Stimulated activated CD4-positive, alpha-beta T cell treated with anti-CD3 and anti-CD28 coated beads, Interleukin-15, amount 100 ng/mL, for 48 hours (primary cell): ENCODE measurements around the gene CCDC197.
A peak's percentile ranks its signal among the peaks of the same experiment; 100 is the strongest.

Source experiments
- DNase-seq, 2 donors: peaks; one replicate each; pipeline ENCODE4 v3.0.0-alpha.2; 2020; ENCODE audit warnings: low read depth in 2 of 2

Gene CCDC197

DNA sequence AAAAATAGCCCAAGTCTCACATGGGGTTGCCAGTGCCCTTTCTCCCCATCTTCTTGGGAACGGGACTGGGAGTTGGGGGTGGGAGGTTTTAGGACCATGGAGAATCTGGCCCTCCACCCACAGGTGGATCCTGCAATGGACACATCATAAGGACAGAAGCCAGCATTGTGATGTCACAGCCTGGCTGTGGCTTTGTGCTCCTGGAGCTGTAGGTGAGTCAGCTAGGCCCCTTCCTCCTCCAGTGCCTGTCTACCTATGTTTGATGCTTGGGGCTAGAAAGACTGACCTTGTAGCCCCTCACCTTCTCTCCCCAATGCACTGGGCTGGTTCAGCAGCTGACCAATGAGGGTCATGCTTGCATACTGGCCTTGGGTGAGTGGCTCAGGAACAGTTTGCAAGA lies at the start of gene CCDC197:
CCDC197 (plus strand) TSS at position 220 of the 400 bp plus-strand sequence. CDS start 831 bp downstream, outside the sequence.
- no peak for DNase-seq

DNA sequence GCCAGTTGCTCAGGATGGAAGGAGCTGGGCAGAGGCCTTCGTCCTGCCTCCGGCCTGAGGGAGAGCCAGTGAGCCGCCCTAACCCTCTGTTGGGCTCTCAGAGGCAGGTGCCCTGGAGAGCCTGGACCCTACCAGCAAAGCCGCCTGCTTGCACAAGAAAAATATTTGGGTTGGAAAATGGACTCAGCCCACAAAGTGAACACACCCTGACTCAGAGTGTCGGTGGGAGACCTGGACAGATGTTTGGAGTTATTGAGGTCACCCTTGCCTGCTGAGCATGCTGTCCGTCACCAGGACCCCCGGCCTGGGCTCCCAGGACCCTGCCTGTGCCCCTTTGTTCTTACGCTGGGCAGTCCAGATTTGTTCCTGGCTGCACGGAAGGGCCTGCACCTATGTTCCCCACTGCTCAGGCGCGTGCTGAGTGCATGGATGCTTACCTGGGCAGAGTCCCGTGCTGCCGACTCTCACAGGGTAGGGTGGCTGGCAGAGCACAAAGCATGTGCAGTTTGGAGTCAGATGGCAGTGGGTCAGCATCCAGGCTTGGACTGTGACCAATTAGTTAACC lies 47.5 kb upstream of the CCDC197 start:
- no peak for DNase-seq

DNA sequence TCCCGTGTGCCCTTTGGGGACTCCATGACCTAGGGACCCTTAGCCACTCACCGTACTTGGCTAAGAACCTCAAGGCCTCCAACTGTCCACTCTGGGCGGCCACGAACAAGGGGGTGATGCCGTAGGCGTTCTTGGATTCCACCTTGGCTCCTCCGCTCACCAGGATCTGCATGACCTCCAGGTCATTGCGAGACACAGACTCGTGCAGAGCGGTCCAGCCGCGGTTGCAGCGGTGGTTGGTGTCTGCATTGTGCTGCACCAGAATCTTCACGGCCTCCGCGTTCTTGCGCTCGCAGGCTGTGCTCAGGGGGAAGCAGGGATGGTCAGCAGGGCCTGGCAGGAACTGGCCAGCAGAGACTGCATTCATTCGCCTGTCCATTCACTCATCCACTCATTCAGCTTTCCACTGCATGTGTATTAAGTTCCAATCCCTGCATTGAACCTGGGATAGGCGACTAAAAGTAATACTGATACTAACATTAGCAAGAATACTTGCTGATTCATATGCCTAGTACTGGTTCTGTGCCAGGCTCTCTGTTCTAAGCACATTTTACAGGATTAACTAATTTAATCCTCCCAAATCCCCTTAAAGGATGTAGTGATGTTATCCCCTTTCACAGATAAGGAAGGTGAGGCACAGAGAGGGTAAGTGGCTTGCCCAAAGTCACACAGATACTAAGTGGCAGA lies 46.0 kb upstream of the CCDC197 start:
- DNase-seq: no peak

DNA sequence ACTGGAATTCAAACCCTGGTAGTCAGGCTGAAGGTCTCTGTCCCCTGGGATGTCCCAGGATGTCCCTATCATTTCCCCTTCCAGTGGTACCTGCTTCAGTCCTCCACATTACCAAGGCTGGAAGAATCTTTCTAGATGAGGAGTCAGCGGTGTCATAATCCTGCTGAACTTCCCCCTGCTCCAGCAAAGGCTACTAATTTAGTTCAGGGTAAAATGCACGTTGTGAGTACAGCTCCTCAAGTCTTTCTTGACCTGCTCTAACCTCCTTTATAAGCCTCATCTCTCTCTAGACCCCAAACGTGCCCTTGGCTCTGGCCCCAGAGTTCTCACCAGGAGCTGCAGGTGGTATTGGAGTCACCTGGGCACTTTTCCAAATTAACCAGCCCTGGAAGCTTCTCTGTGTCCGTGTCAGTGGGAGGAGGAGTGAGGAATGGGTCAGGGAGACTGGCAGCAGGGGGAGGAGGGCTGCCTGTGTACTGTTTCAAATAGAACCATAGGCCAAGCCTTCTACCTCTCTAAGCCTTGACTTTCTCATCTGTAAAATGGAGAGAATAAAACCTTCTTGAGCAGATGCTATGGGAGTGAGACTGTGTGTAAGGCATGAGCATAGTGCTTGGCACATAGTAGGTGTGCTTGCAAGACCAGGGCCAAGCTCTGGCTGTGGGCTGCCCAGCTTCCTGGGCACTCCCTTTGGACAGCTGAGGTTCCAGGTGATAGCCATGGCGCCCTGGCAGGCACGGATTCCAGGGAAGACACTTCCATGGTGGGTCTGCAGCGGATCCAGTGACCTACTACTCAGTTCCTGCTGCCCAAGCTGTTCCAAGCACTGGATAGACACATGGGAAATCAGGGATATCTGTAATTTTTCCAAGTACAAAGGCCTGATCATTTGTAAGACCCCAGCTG lies 45.2 kb upstream of the CCDC197 start:
- DNase-seq: no peak

DNA sequence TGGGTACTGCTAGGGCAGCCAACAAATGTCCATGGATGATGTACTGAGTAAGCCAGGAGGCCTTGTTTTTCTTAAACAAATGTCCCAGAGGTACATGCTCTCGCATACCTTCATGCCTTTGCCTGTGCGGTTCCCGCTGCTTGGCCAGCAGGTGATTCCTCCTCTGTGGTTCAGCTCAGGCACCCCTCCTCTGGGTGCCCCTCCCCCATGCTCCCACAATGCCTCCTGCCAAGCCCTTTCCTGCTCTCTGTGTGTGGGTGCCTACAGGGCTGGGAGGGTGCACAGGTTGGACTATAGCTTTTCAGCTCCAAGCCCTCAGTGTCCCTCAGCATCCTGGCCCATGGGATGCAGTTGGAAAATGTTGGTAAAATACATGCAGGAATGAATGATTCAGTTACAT lies 44.3 kb upstream of the CCDC197 start:
- no peak for DNase-seq

DNA sequence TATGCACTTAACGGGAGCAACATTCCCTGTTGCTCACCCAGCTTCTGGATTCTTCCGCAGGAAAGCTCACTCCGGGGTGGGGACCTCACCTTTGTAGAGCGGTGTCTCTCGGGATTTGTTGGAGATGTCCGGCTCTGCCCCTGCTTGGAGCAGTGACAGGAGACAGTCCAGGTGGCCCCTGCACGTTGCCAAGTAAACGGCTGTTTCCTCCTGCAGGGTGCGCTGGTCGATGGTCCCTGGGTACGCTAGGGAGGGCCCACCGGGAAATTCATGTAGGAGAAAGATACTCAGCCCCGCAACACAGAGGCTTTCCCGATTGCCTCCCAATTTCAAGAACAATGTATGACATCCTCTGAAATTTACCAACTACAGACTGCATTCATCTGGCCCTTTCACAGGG lies 43.8 kb upstream of the CCDC197 start:
- no peak for DNase-seq

DNA sequence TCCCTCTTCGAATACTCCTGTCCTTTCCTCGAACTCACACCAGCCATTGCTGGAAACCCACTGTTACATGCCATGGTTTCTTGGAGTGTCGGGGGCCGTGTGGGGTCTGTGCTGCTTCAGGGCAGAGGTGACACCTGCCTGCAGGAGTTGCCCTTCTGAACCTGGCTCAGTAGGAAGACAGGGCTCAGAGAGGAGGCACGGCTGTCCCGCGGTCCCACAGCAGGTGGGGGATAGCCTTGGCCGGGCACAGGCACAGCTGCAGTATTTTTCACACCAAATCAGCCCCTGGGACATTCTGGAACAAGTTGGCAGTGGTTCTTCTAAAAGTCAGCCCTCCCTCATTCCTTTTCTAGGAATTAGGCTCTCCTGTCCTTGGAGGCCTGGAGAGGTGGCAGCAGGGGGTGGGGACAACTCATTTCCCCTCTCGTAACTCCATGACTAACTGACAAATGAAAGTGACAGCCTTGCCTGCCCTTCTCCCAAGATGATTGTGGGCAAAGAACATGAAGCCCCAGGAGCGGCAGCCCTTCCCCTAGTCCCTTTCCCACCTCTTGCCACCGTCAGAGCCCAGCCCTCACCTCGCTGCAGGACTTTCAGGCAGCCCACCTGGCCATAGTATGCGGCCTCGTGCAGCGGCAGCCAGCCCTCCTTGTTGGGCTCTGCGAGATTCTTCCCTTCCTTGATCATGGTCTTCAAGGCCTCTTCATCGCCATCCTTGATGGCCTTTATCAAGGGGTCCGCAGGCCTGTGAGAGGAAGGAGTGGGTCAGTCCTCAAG lies 43.2 kb upstream of the CCDC197 start:
- DNase-seq: no peak

DNA sequence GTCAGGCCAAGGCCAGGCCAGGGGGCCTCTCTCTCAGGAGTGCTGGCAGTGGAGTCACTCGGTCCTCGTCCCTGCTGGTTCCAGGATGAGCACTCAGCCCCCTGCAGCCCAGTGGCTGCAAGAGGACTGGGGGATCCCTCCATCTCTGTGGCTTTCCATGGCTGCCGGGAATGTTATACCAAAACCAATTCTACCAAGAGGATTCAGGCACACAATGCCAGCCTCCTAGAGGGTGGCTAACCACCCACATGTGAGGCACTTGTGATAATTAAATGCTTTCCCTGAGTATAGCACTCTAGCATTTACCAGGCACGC lies 42.6 kb upstream of the CCDC197 start:
- DNase-seq: no peak

DNA sequence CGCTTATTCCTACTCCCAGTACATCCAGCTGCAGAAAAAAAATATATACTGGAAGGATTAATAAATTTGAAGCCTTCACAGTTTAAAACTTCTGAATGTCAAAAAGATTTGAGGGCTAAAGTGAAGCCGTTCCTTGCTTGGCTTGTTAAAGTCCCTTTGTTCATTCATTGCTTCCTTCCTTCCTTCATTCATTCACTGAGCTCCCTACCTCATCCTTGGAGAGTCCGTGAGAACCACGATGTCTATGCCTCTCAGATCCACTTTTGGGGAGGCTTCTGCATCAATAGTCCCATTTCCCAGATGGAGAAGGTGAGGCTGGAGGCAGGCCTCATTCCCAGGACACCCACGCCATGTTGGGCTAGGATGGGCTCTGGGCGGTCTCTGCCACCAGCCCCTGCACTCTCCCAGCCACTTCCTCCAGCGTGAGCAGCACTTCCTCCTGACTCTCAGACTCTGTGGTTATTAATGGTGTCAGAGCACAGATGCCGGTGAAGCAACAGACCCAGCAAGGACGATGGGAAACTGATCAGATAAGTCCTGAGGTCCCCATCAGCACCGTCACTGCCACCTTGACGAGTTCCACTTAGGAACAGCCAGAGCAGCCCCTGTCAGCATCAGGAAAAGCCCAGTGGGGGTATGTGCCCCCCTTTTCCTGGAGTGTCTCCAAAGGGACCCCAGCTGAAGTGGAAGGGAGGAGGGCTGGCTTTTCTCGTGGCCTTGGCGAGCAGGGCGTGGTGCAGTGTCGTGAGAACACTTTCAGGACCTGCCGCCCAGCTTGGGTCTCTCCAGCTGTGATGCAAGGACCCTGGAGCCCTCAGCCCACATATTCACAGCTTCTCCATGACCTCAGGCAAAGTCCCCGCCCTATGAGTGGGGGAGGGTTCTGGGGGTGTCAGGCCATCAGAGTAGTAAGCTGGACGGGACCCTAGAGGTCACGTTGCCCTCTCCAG lies 41.9 kb upstream of the CCDC197 start:
- peak in 1 of 2 donors; percentile 35 for DNase-seq

DNA sequence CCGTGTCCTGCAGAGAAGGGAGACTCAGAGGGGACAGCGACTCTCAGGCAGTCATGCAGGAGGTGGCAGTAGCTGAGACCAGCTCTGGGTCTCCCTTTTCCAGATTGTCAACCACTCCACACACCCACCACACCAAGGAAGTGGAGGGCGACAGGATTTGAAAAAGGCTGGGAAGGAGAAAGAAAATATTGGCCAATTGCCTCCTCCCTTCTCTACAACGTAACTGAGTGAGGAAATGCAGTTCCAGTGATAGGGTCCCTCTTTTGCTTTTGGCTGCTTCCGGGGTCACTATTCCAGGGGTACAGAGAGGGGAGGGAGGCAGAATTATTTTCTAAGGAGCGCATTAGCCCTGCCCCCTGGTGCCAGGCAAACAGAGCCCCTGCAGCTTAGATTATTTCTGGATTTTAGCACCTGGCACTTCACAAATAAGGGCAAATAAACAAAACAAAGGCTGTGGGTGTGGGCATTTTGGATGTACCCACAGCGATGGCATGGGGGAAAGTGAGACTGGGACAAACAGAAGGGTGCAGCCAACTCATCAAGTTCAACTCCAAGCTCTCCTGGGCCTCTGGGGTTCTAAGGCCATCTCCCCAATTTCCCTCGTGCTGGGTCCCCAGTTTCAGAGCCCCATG lies 41.1 kb upstream of the CCDC197 start:
- no peak for DNase-seq

DNA sequence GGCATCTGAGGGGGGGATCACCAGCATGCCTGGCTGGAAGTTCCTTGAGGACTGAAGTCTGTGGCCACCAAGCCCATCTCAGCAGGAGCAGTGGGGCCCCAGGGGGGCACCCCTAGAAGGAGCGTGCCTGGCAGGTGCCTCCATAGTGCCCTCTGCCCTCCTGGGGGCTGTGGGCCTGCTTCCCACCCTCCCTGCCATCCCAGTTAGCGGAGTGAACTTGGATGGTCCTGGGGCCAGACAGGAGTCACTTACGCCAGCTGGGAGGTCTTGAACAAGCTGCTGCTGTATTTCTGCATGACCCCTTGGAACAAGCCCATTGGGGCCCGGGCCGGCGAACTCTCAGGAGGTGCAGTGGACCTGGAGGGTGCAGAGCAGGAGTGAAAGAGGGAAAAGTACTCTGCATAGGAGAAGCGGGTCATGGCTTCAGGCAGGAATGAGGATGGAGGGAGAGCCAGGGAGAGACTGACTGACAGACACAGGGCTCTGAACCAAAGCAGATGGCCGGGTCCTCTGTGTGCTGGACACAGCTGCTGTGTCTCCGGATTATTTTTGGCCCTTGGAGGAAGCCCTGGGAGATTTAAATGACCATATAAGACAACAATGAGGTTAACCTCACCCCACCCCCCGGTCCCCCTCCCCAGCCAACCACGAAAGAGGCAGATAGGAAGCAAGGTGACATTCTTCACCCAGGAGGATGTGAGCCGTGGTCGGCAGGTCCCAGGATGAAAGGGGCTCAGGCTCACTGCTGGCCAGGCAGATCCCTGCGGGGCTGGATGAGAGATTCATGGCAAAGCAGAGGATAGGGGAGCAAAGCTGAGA lies 40.4 kb upstream of the CCDC197 start:
- DNase-seq: no peak

DNA sequence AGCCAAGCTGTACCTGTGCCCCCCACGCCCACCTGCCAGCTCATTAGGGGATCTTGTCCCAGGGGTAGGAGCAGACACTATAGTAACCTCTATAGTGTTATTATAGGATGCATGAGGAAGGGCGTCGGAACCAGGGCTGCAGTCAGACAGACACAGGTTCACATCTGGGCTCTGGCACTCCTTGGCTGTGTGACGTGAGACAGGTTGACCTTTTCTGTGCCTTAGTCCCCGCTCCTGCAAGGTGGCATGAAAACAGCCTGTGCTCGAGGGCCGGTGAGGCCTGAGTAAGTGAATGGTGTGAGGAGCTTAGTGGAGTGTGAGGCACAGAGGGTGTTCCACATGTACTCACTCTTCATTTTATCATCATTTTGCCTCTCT lies 39.8 kb upstream of the CCDC197 start:
- DNase-seq: no peak

DNA sequence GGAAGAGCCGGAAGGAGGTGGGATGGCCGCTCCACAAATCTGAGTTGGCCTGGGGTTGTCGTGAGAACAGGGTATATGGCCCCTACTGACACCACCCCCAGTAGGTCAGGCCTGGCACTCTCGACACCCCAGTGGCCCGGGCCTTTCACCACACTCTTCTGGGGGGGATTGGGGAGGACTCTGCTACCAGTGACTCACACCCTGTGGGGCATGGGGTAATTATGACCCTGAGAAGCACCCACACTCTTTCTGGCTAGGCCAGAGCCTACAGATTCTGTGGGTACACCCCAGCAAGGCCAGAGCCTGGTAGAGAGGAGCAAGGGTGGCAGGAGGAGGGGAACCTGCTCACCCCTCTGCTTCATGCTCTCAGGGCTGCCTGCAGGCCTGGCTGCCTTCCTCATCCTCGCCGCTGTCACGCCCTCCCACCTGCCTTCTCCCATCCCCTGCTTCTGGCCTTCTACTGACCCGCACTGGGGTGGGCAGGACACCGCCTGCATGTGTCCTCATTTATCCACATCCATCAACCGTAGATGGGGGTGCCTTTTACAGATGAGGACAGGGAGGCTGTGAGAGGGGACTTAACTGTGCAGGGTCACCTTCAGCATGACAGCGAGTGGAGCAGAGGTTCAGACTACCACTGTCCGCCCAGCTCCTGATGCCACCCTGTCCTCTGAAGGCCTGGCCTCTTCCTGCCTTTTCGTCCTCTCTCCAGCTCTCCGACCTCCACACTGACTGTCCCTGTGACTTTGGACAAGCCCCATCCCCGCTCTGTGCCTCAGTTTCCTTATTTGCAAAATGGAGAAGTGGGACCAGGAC lies 39.1 kb upstream of the CCDC197 start:
- no peak for DNase-seq

DNA sequence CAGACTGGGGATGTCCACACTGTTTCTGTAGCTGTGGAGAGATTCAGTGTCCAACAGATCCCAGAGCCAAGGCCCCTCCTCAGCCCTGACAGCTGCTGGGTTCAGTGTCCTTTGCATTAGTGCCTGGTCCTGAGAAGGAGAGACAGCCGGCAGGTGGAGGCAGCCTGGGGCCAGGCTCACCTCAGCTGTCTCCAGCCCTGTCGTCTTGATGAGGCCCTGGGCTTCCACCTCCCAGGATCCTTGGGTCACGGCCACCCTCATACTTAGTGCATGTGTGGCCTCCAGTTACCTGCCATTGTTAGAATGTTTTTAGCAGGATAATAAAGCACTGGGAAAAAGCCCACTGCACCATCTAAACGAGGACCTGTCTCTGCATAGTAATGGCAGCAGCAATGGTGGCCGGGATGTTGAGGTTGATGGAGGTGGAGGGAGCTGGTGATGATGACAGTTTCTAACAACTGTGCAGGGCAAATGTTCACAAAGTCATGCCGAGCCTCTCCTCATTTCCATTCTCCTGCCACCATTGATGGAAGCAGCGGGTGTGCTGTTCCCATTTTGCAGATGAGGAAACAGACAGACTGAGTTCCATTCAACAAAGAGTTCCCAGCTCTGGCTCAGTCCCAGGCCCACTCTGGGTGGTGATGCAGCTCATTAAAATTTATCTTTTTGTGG lies 38.4 kb upstream of the CCDC197 start:
- DNase-seq: no peak

DNA sequence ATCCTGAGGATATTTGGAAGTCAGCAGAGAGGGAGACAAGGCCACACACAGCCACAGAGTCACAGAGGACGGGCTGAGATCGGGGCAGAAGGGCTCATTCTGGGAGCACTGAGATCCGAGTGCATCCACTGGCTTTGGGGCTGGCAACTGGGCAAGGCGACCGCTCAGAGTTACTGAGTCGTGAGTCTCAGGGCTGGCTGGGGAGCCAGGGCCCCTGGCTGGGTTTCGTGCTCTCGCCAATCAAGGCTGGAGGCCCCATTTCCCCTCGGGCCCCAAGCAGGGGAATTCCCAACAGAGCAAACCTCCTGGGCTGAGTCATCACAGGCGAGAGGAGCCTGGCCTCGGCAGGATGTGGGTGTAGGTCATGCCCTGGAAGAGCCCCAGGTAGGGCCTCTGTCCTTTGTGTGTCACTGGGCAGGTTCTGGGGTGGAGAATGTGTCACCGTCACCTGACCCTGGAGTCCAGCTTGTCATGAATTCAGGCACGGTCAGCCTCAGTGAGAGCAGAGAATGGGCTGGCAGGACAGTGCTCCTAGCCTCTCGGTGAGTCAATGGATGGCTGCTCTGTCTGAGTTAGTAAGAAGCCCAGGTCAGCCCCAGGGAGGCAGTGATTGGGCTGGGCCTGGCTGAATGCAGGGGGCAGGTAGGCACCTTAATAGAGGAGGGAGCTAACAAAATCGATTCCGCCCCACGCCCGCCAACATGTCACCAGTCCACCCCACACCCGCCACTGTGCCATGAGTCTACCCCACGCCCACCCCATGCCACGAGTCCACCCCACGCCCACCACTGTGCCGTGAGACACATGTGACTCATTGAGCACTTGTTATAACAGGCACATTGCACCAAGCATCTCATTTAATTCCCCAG lies 37.6 kb upstream of the CCDC197 start:
- peak; percentile 94 to 96 for DNase-seq

DNA sequence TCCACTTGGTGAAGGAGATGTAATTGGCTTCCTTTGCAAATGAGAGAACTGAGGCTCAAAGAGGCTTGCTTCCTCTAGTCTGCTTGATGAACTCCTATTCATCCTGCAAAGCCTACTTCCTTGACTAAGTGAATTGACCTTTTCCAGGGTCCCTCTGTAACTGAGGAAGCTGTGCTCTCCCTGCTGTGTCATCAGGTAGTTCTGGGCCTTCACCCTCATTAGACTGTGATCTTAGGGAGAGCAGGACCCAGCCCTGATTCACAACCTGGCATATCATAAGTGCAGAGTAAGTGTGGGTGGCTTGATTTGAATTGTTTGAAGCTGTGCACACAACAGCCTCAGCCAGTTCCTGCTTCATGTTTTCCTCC lies 37.0 kb upstream of the CCDC197 start:
- DNase-seq: no peak

DNA sequence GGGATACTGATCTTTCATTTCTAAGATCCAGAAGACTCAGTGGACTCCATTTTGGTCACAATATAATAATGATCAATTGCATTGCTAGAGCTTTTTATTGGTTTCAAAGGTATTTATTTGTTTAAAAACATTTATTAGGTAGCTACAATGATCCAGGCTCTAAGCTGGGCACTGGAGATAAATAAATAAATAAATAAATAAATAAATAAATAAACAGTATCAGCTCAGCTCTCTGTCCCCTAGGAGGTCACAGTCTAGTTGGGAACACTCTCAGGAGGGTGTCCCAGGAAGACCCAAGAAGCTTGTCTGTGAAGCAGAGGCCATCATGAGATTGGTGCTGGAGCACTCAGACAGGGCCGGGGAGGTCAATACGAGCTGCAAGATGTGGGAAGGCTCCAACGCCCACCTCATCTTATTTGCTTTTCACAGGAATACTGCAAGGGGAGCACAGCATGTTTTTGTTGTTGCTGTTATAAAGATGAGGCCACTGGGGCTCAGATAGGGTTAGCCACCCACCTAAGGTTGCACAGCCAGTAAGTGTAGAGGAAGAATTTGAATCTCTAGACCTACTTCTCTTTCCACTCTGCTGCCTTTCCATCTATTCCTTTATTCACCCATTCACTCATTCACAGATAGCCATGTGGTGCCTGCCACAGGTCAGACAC lies 36.2 kb upstream of the CCDC197 start:
- DNase-seq: no peak
